H1 (cell line): ENCODE data around the gene GRIPAP1. TPM values are rescaled to one million over a fixed set of nuclear protein-coding genes. Genes with fewer than 3 reads are reported as not detected.

Experiments used
- CTCF ChIA-PET: fragments of 300-600 bp; sonication (Branson Sonifier 250); formaldehyde crosslinking; loops from one replicate; lab custom pipeline; 2021; ENCODE audit not compliant: partially characterized antibody; lab: Charles Lee
- POLR2A ChIA-PET: fragments of 300-600 bp; sonication (Branson Sonifier 250); formaldehyde crosslinking; loops from one replicate; lab custom pipeline; 2021; ENCODE audit warnings: inconsistent platforms; ENCODE audit not compliant: partially characterized antibody; lab: Charles Lee
- DNase-seq, 2 experiments: peaks; one replicate each; pipeline versions ENCODE4 v3.0.0 to v3.0.0-alpha.2; 2010 to 2022; ENCODE audit warnings: low spot score in 2 of 2, low read depth in 1 of 2, mixed read lengths in 1 of 2
- FAIRE-seq: peaks from 2 replicates; lab custom pipeline; 2011; peaks lifted over from hg19 to GRCh38; lab: Jason Lieb, UNC
- H2AFZ ChIP-seq: 2 replicates; pipeline ENCODE4 v1.8.1; 2012; ENCODE audit warnings: low read length, inconsistent platforms
- H2AK5ac ChIP-seq: 2 replicates; pipeline ENCODE4 v1.6.1; 2013; ENCODE audit warnings: low read depth, low read length
- H2BK120ac ChIP-seq: replicated peaks from 2 replicates; pipeline ENCODE3; 2013; ENCODE audit warnings: low read depth, low read length, inconsistent platforms
- H2BK12ac ChIP-seq: 2 replicates; pipeline ENCODE4 v1.6.1; 2013; ENCODE audit warnings: low read depth, low read length
- H2BK15ac ChIP-seq: 2 replicates; pipeline ENCODE4 v1.6.1; 2013; ENCODE audit warnings: low read length
- H2BK20ac ChIP-seq: 2 replicates; pipeline ENCODE4 v1.6.1; 2013; ENCODE audit warnings: low read length
- H2BK5ac ChIP-seq: 2 replicates; pipeline ENCODE4 v1.6.1; 2013; ENCODE audit warnings: low read depth, low read length
- H3K14ac ChIP-seq: 2 replicates; pipeline ENCODE4 v1.6.1; 2013; ENCODE audit warnings: inconsistent platforms; ENCODE audit not compliant: insufficient read length
- H3K18ac ChIP-seq: 2 replicates; pipeline ENCODE4 v1.6.1; 2013; ENCODE audit warnings: low read length; ENCODE audit errors: extremely low read depth
- H3K23ac ChIP-seq: 2 replicates; pipeline ENCODE4 v1.6.1; 2013; ENCODE audit warnings: inconsistent platforms; ENCODE audit not compliant: insufficient read length
- H3K23me2 ChIP-seq: 2 replicates; pipeline ENCODE4 v1.6.1; 2013; ENCODE audit warnings: low read depth, low read length
- H3K27ac ChIP-seq: 2 replicates; pipeline ENCODE4 v1.6.1; 2011; ENCODE audit warnings: low read depth, low read length, inconsistent platforms
- H3K27me3 ChIP-seq, 4 experiments: replicated peaks in 1 of 4; 1 replicate in 1 of 4; 2 replicates in 3 of 4; pipeline versions ENCODE4 v1.6.1 to v1.8.1; 2011 to 2013; ENCODE audit warnings: low read length in 3 of 4, mild to moderate bottlenecking in 3 of 4, inconsistent platforms in 2 of 4, mixed read lengths in 2 of 4, moderate library complexity in 1 of 4; ENCODE audit not compliant: control insufficient read depth in 3 of 4, insufficient read depth in 3 of 4; ENCODE audit errors: extremely low read depth in 1 of 4
- H3K36me3 ChIP-seq, 4 experiments: 2 replicates each; pipeline versions ENCODE4 v1.6.1 to v1.8.1; 2011 to 2013; ENCODE audit warnings: mild to moderate bottlenecking in 4 of 4, low read length in 3 of 4, moderate library complexity in 2 of 4, control low read depth in 1 of 4, inconsistent platforms in 1 of 4; ENCODE audit not compliant: insufficient read depth in 4 of 4, control insufficient read depth in 2 of 4
- H3K4ac ChIP-seq: replicated peaks from 2 replicates; pipeline ENCODE3; 2013; ENCODE audit warnings: low read length, low read depth, mixed read lengths, inconsistent platforms; ENCODE audit not compliant: insufficient read length
- H3K4me1 ChIP-seq, 4 experiments: replicated peaks in 1 of 4; 1 replicate in 1 of 4; 2 replicates in 3 of 4; pipeline versions ENCODE4 v1.6.1 to v1.8.1; 2011 to 2013; ENCODE audit warnings: low read length in 3 of 4, inconsistent platforms in 2 of 4, mixed read lengths in 1 of 4; ENCODE audit not compliant: insufficient read depth in 4 of 4, control insufficient read depth in 3 of 4
- H3K4me2 ChIP-seq, 2 experiments: 2 replicates each; pipeline versions ENCODE4 v1.6.1 to v1.8.1; 2011 to 2013; ENCODE audit warnings: low read depth in 2 of 2, low read length in 2 of 2, control low read depth in 1 of 2, inconsistent platforms in 1 of 2, mild to moderate bottlenecking in 1 of 2; ENCODE audit not compliant: insufficient read depth in 1 of 2
- H3K4me3 ChIP-seq, 4 experiments: fragments of 200-600, 300-600 bp in 1 of 4; sonication (generic), shearing (Covaris generic), sonication (Bioruptor Twin) in 1 of 4; 2 replicates each; pipeline versions ENCODE4 v1.5.1 to v1.8.1; 2011 to 2016; ENCODE audit warnings: low read length in 4 of 4, low read depth in 3 of 4, control low read depth in 2 of 4, inconsistent platforms in 2 of 4, mild to moderate bottlenecking in 2 of 4, mixed read lengths in 1 of 4, moderate library complexity in 1 of 4; ENCODE audit not compliant: insufficient read depth in 2 of 4; ENCODE audit errors: extremely low read depth in 1 of 4
- H3K56ac ChIP-seq: replicated peaks from 2 replicates; pipeline ENCODE3; 2013; ENCODE audit warnings: low read depth, mild to moderate bottlenecking, mixed read lengths, low read length, inconsistent platforms; ENCODE audit not compliant: insufficient read length
- H3K79me1 ChIP-seq: 2 replicates; pipeline ENCODE4 v1.6.1; 2013; ENCODE audit warnings: low read depth, low read length, control low read depth
- H3K79me2 ChIP-seq, 2 experiments: 2 replicates each; pipeline versions ENCODE4 v1.6.1 to v1.8.1; 2012 to 2013; ENCODE audit warnings: low read length in 2 of 2, mild to moderate bottlenecking in 2 of 2, inconsistent platforms in 1 of 2; ENCODE audit not compliant: insufficient read depth in 2 of 2, control insufficient read depth in 1 of 2
- H3K9ac ChIP-seq, 4 experiments: replicated peaks in 1 of 4; 1 replicate in 1 of 4; 2 replicates in 3 of 4; pipeline versions ENCODE4 v1.6.1 to v1.8.1; 2011 to 2013; ENCODE audit warnings: low read depth in 3 of 4, low read length in 3 of 4, control low read depth in 2 of 4, mild to moderate bottlenecking in 2 of 4, moderate library complexity in 2 of 4, inconsistent platforms in 1 of 4; ENCODE audit errors: extremely low read depth in 1 of 4
- H3K9me3 ChIP-seq, 2 experiments: 2 replicates each; pipeline versions ENCODE4 v1.6.1 to v1.8.1; 2012 to 2013; ENCODE audit warnings: mild to moderate bottlenecking in 2 of 2, moderate library complexity in 2 of 2, control low read depth in 1 of 2, inconsistent platforms in 1 of 2, low read depth in 1 of 2, low read length in 1 of 2, mixed read lengths in 1 of 2; ENCODE audit not compliant: insufficient read depth in 2 of 2
- H4K20me1 ChIP-seq, 2 experiments: replicated peaks in 1 of 2; 2 replicates each; pipeline versions ENCODE3 to v1.8.1; 2011 to 2013; ENCODE audit warnings: inconsistent platforms in 2 of 2, low read length in 2 of 2, mild to moderate bottlenecking in 1 of 2; ENCODE audit not compliant: insufficient read depth in 2 of 2, control insufficient read depth in 1 of 2
- H4K5ac ChIP-seq: 2 replicates; pipeline ENCODE4 v1.6.1; 2013; ENCODE audit warnings: low read length, low read depth, mixed read lengths, inconsistent platforms; ENCODE audit not compliant: insufficient read length
- H4K8ac ChIP-seq: 2 replicates; pipeline ENCODE4 v1.8.0; 2013; ENCODE audit warnings: mild to moderate bottlenecking, moderate library complexity, low read length, inconsistent platforms; ENCODE audit not compliant: insufficient read depth; ENCODE audit errors: extremely low read depth
- H4K91ac ChIP-seq: replicated peaks from 2 replicates; pipeline ENCODE3; 2013; ENCODE audit warnings: low read length, mixed read lengths, inconsistent platforms; ENCODE audit not compliant: insufficient read length
- BCL11A ChIP-seq, 2 experiments: IDR thresholded peaks; one replicate each; pipeline ENCODE4 v1.6.1; 2011; ENCODE audit warnings: low read depth in 2 of 2, low read length in 2 of 2, mild to moderate bottlenecking in 2 of 2
- BRCA1 ChIP-seq: IDR thresholded peaks from 2 replicates; pipeline ENCODE4 v1.6.1; 2012; ENCODE audit warnings: low read depth, low read length, improper control_type of control experiment
- CBX5 ChIP-seq: fragments of 300-800, 300-1000 bp; sonication (generic); IDR thresholded peaks from 2 replicates; pipeline ENCODE4 v1.7.1; 2016; ENCODE audit warnings: antibody characterized with exemption, low read length, low read depth
- CHD2 ChIP-seq: IDR thresholded peaks from 2 replicates; pipeline ENCODE4 v1.6.1; 2012; ENCODE audit warnings: low read length, improper control_type of control experiment
- EP300 ChIP-seq, 2 experiments: IDR thresholded peaks; 1 replicate in 1 of 2; 2 replicates in 1 of 2; pipeline ENCODE4 v1.6.1; 2011 to 2012; ENCODE audit warnings: low read depth in 2 of 2, low read length in 2 of 2, mild to moderate bottlenecking in 2 of 2, borderline replicate concordance in 1 of 2, inconsistent platforms in 1 of 2, moderate library complexity in 1 of 2
- KDM4A ChIP-seq: IDR thresholded peaks from one replicate; pipeline ENCODE4 v1.7.1; 2012; ENCODE audit warnings: low read depth, mild to moderate bottlenecking, moderate library complexity, low read length, inconsistent platforms; ENCODE audit not compliant: severe bottlenecking
- NRF1 ChIP-seq: IDR thresholded peaks from 2 replicates; pipeline ENCODE4 v1.6.1; 2011; ENCODE audit warnings: mild to moderate bottlenecking, low read depth, low read length, improper control_type of control experiment
- PHF8 ChIP-seq: fragments of 200-600 bp; sonication (generic); conservative IDR thresholded peaks from 2 replicates; pipeline ENCODE4 v1.7.1; 2012; ENCODE audit warnings: low read depth, mild to moderate bottlenecking, inconsistent platforms, low read length, moderate library complexity
- RFX5 ChIP-seq: IDR thresholded peaks from 2 replicates; pipeline ENCODE4 v1.6.1; 2011; ENCODE audit warnings: low read depth, low read length, improper control_type of control experiment, borderline replicate concordance
- RXRA ChIP-seq: IDR thresholded peaks from 2 replicates; pipeline ENCODE4 v1.6.1; 2011; ENCODE audit warnings: low read depth, mild to moderate bottlenecking, low read length, moderate library complexity; ENCODE audit not compliant: insufficient read depth
- SP4 ChIP-seq: IDR thresholded peaks from 2 replicates; pipeline ENCODE4 v1.6.1; 2012; ENCODE audit warnings: low read length, inconsistent platforms
- TAF7 ChIP-seq: optimal IDR thresholded peaks from 2 replicates; pipeline ENCODE3; 2011; ENCODE audit warnings: low read depth, mild to moderate bottlenecking, inconsistent platforms, low read length, moderate library complexity, borderline replicate concordance
- TCF12 ChIP-seq: IDR thresholded peaks from 2 replicates; pipeline ENCODE4 v1.6.1; 2011; ENCODE audit warnings: low read depth, mild to moderate bottlenecking, low read length
- WGBS, 2 experiments: shearing (Covaris generic) in 1 of 2; methylation state at CpG; one replicate each; pipeline versions ENCODE4 v1.1.6 to v1.1.7; 2013 to 2015; ENCODE audit warnings: low lambda C conversion rate in 2 of 2, mixed read lengths in 2 of 2, inconsistent platforms in 1 of 2, low coverage in 1 of 2, missing lambda C conversion rate in 1 of 2; ENCODE audit not compliant: insufficient replicate concordance in 2 of 2, insufficient coverage in 1 of 2, insufficient read length in 1 of 2; ENCODE audit errors: extremely low coverage in 1 of 2, missing lambda C conversion rate in 1 of 2; 5-methylcytosine and 5-hydroxymethylcytosine counted together
- polyA plus RNA-seq, 7 experiments: library from polyadenylated mRNA; depleted of rRNA in 3 of 7; stranded (reverse) in 5 of 7; unstranded in 2 of 7; fragments of >200 nt in 5 of 7; fragments of 200-250 nt in 2 of 7; gene quantifications; 1 replicate in 5 of 7; 2 replicates in 1 of 7; 4 replicates in 1 of 7; pipeline versions ENCODE4 v1.2.1 to v1.2.3, GENCODE V29; 2011 to 2013; ENCODE audit warnings: missing spikeins in 2 of 7, mixed read lengths in 2 of 7
- total RNA-seq: library from RNA; stranded (reverse); fragmentation: NEBNext Ultra II Directional; extraction: Animal tissue kit (Norgen Biotek cat#: 25700); gene quantifications from 2 replicates; pipeline ENCODE4 v1.2.1, GENCODE V29; 2021

The GRIPAP1 gene
- total and polyA plus RNA-seq, 2 of the 8 experiments (the other 6 are each of a cell fraction or from before 2014, with no cell fraction given): 21.6 to 55.9 TPM

DNA sequence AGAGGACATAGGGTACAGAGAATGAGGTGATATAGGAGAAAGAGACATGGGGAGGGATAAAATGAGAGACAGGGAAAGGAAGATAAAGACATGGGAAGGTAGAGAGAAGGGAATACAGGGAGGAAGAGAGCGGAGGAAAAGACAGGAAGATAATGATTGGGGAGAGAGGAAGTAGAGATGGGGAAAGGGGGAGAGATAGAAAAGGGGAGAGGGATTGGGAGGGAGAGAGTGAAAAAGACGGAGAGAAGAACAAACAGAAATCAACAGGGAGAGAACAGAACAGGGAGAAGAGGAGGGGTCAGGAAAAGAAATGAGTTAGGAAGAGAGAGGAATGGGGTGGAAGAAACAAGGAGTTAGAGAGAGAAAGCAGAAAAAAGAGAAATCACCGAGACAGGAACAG lies 4.6 kb downstream of the GRIPAP1 start:
- Histone ChIP-seq H4K91ac (no peak overlapping the region), H2BK15ac (no peak overlapping the region), H3K9me3 (no peaks in the 10 kb centered on the region), H3K23me2 (no peaks in the 10 kb centered on the region), H2AK5ac (no peak overlapping the region), H3K14ac (no peak overlapping the region), H3K79me2 (peaks cover 3 to 15% of the 10 kb centered on the region in 2 experiments; a peak in 3 of 4 replicates), H3K79me1 (no peaks in the 10 kb centered on the region), H3K4me1 (peaks cover 0 to 3% (median 0%) of the 10 kb centered on the region in 4 experiments; a peak in 1 of 7 replicates), H4K20me1 (peaks cover 0 to 5% of the 10 kb centered on the region in 2 experiments), H3K27me3 (no peaks in the 10 kb centered on the region), H2BK120ac (no peak overlapping the region), H2AFZ (no peak overlapping the region), H3K36me3 (peaks cover 2 to 45% (median 21%) of the 10 kb centered on the region in 4 experiments; a peak in 7 of 8 replicates), H2BK12ac (no peak overlapping the region), H3K18ac (no peak overlapping the region), H2BK5ac (no peak overlapping the region), H3K4me3 (no peak overlapping the region), H3K9ac (no peak overlapping the region), H4K5ac (no peak overlapping the region), H3K23ac (no peak overlapping the region), H3K4me2 (no peak overlapping the region), H2BK20ac (no peak overlapping the region), H4K8ac (no peak overlapping the region), H3K56ac (no peak overlapping the region), H3K27ac (no peak overlapping the region), H3K4ac (no peak overlapping the region)
- FAIRE-seq: no peak
- CTCF ChIA-PET: no interaction called here
- DNase-seq: no peak
- TF ChIP-seq TCF12 (no peak), CHD2 (no peak), KDM4A (no peak), RFX5 (no peak), BRCA1 (no peak), TAF7 (no peak), CBX5 (no peak), BCL11A (IDR thresholded peaks at IDR 0.05; ENCODE audit: low read depth in 2 of 2, low read length in 2 of 2) (no peak), SP4 (no peak), RXRA (no peak), PHF8 (no peak), EP300 (IDR thresholded peaks at IDR 0.05; ENCODE audit: borderline replicate concordance in 1 of 2, low read depth in 2 of 2, low read length in 2 of 2) (no peak), NRF1 (no peak)
- POLR2A ChIA-PET: interaction anchor here (1.7 kb wide), 1 partner anchor 10 kb away, joined by 7 read pairs; no protein-coding TSS in a partner anchor
- 100% methylated on average over 1 to 2 of the region's 3 CpGs for WGBS, 2 experiments
